ENCODE data around the gene SLC39A12.

- no peak for TF ChIP-seq NFE2L2 (conservative IDR thresholded peaks at IDR 0.05; ENCODE audit: low read length)
- no peak for TF ChIP-seq HEYL (CRISPR knock-in tag; IDR thresholded peaks at IDR 0.05)
Measured at GRCh38 chr10:17918187-17918903, 33.4 kb upstream of the SLC39A12 start.

All from A549 (cell line).